CD14-positive monocyte (primary cell): Measurements from ENCODE around the gene UNG. TPM values are rescaled to one million over a fixed set of nuclear protein-coding genes. Genes with fewer than 3 reads are reported as not detected.

Experiments
- DNase-seq, 3 donors: peaks; one replicate each; pipeline ENCODE4 v3.0.0-alpha.2; 2011 to 2022
- H2AFZ ChIP-seq: 2 replicates; pipeline ENCODE4 v1.6.0; 2012; ENCODE audit warnings: mild to moderate bottlenecking, low read depth, low read length, inconsistent platforms; ENCODE audit not compliant: insufficient read depth, poor library complexity, severe bottlenecking
- H3K27ac ChIP-seq, 2 donors: 1 replicate in 1 of 2; 2 replicates in 1 of 2; pipeline ENCODE4 v1.5.1; 2012 to 2013; ENCODE audit warnings: low read length in 2 of 2, control low read depth in 1 of 2, inconsistent platforms in 1 of 2, low read depth in 1 of 2, mild to moderate bottlenecking in 1 of 2
- H3K27me3 ChIP-seq, 2 donors: one replicate each; pipeline versions ENCODE4 v1.6.0 to v1.6.1; 2011 to 2013; ENCODE audit warnings: low read length in 2 of 2; ENCODE audit not compliant: control insufficient read depth in 2 of 2, insufficient read depth in 2 of 2
- H3K36me3 ChIP-seq, 2 donors: replicated peaks in 1 of 2; 1 replicate in 1 of 2; 2 replicates in 1 of 2; pipeline versions ENCODE4 v1.5.1 to v1.6.1; 2012 to 2013; ENCODE audit warnings: low read length in 2 of 2, control low read depth in 1 of 2, inconsistent platforms in 1 of 2, mild to moderate bottlenecking in 1 of 2; ENCODE audit not compliant: insufficient read depth in 2 of 2, control insufficient read depth in 1 of 2
- H3K4me1 ChIP-seq, 2 donors: 1 replicate in 1 of 2; 2 replicates in 1 of 2; pipeline versions ENCODE4 v1.5.1 to v1.6.1; 2012 to 2013; ENCODE audit warnings: low read length in 2 of 2, control low read depth in 1 of 2, inconsistent platforms in 1 of 2, mild to moderate bottlenecking in 1 of 2, moderate library complexity in 1 of 2; ENCODE audit not compliant: insufficient read depth in 2 of 2, control insufficient read depth in 1 of 2
- H3K4me2 ChIP-seq: replicated peaks from 2 replicates; pipeline ENCODE3; 2012; ENCODE audit warnings: low read length, moderate library complexity, mild to moderate bottlenecking; ENCODE audit not compliant: poor library complexity, severe bottlenecking; ENCODE audit errors: extremely low read depth
- H3K4me3 ChIP-seq, 3 experiments: fragments of 200-600 bp in 1 of 3; sonication (generic) in 1 of 3; replicated peaks in 1 of 3; 1 replicate in 2 of 3; 2 replicates in 1 of 3; pipeline ENCODE4 v1.5.1; 2011 to 2013; ENCODE audit warnings: low read length in 3 of 3, mild to moderate bottlenecking in 3 of 3, control low read depth in 2 of 3, low read depth in 2 of 3, inconsistent platforms in 1 of 3, moderate library complexity in 1 of 3
- H3K79me2 ChIP-seq: 2 replicates; pipeline ENCODE4 v1.6.0; 2012; ENCODE audit warnings: mild to moderate bottlenecking, control low read depth, inconsistent platforms, low read length, moderate library complexity; ENCODE audit not compliant: insufficient read depth
- H3K9ac ChIP-seq: 2 replicates; pipeline ENCODE4 v1.6.0; 2017; ENCODE audit warnings: low read length, mild to moderate bottlenecking; ENCODE audit not compliant: insufficient read depth, poor library complexity, severe bottlenecking
- H3K9me3 ChIP-seq, 2 donors: replicated peaks in 1 of 2; 1 replicate in 1 of 2; 2 replicates in 1 of 2; pipeline versions ENCODE4 v1.5.1 to v1.6.1; 2012 to 2013; ENCODE audit warnings: low read length in 2 of 2, control low read depth in 1 of 2; ENCODE audit not compliant: control insufficient read depth in 1 of 2, insufficient read depth in 1 of 2
- H4K20me1 ChIP-seq: 2 replicates; pipeline ENCODE4 v1.6.0; 2012; ENCODE audit warnings: mild to moderate bottlenecking, low read length, control low read depth, moderate library complexity; ENCODE audit not compliant: insufficient read depth
- H3K27ac Mint-ChIP-seq, 7 donors: one replicate each; pipeline ENCODE4 v1.8.0; 2020; ENCODE audit warnings: mild to moderate bottlenecking in 7 of 7, mixed read lengths in 7 of 7, moderate library complexity in 6 of 7, inconsistent platforms in 2 of 7
- H3K27me3 Mint-ChIP-seq, 3 donors: one replicate each; pipeline ENCODE4 v1.8.0; 2021 to 2022; ENCODE audit warnings: low read depth in 3 of 3, mild to moderate bottlenecking in 3 of 3, mixed read lengths in 3 of 3, moderate library complexity in 3 of 3, inconsistent platforms in 1 of 3
- H3K36me3 Mint-ChIP-seq, 2 donors: one replicate each; pipeline ENCODE4 v1.8.0; 2020; ENCODE audit warnings: mixed read lengths in 2 of 2, inconsistent platforms in 1 of 2, mild to moderate bottlenecking in 1 of 2
- H3K4me1 Mint-ChIP-seq: one replicate; pipeline ENCODE4 v1.8.0; 2020; ENCODE audit warnings: mild to moderate bottlenecking, mixed read lengths
- H3K4me3 Mint-ChIP-seq, 2 donors: one replicate each; pipeline ENCODE4 v1.8.0; 2020; ENCODE audit warnings: mild to moderate bottlenecking in 2 of 2, mixed read lengths in 2 of 2, moderate library complexity in 1 of 2
- H3K9me3 Mint-ChIP-seq, 7 donors: one replicate each; pipeline ENCODE4 v1.8.0; 2020 to 2022; ENCODE audit warnings: mixed read lengths in 7 of 7, mild to moderate bottlenecking in 6 of 7, moderate library complexity in 6 of 7, inconsistent platforms in 2 of 7
- CTCF ChIP-seq: fragments of 200-600 bp; IDR thresholded peaks from one replicate; pipeline ENCODE4 v1.8.0; 2022; ENCODE audit warnings: antibody characterized with exemption, mild to moderate bottlenecking
- WGBS: methylation state at CpG from one replicate; pipeline ENCODE4 v1.1.5; 2013; ENCODE audit warnings: missing lambda C conversion rate; ENCODE audit not compliant: insufficient coverage; 5-methylcytosine and 5-hydroxymethylcytosine counted together
- intact Hi-C, 2 donors: fragments of 100-400 bp; cut with micrococcal nuclease; formaldehyde crosslinking; loops; one replicate each; pipeline versions ENCODE4 v1.15.0 to v1.15.1; 2023
- polyA plus RNA-seq, 3 donors: library from polyadenylated mRNA; depleted of rRNA in 1 of 3; unstranded in 2 of 3; stranded (reverse) in 1 of 3; fragments of 300-500 nt in 2 of 3; fragments of >200 nt in 1 of 3; fragmentation: Illumina TruSeq in 2 of 3; gene quantifications; 1 replicate in 2 of 3; 2 replicates in 1 of 3; pipeline ENCODE4 v1.2.3, GENCODE V29; 2012 to 2021

Gene UNG
- polyA plus RNA-seq, 3 donors = 1.1 to 2.1 (median 2.0) TPM

GRCh38 chr12:109137055-109137454, 39.7 kb downstream of the UNG start:
- DNase-seq = no peak
- Histone ChIP-seq H2AFZ (no peak overlapping the region), H4K20me1 (no peaks in the 10 kb centered on the region), H3K9ac (no peak overlapping the region), H3K9me3 (no peaks in the 10 kb centered on the region), H3K4me2 (no peak overlapping the region), H3K4me3 (no peak overlapping the region), H3K27me3 (no peaks in the 10 kb centered on the region), H3K4me1 (no peaks in the 10 kb centered on the region), H3K36me3 (no peaks in the 10 kb centered on the region), H3K27ac (no peak overlapping the region), H3K79me2 (no peaks in the 10 kb centered on the region)
- TF ChIP-seq CTCF = no peak
- H3K27me3 Mint-ChIP-seq = peaks cover 0 to 2% (median 2%) of the 10 kb centered on the region in 3 donors
- H3K4me3 Mint-ChIP-seq = no peak overlapping the region
- no peaks in the 10 kb centered on the region for H3K36me3 Mint-ChIP-seq
- 80% methylated on average over 1 of the region's 2 CpGs for WGBS
- peaks cover 0 to 9% (median 2%) of the 10 kb centered on the region in 7 donors for H3K9me3 Mint-ChIP-seq
- intact Hi-C loops = no loop called here
- no peaks in the 10 kb centered on the region for H3K4me1 Mint-ChIP-seq
- H3K27ac Mint-ChIP-seq = no peak overlapping the region

GRCh38 chr12:109139360-109139759, 42.0 kb downstream of the UNG start:
- 92% methylated on average over 8 of the region's 9 CpGs for WGBS

More at GRCh38 chr12:109139360-109139759, 42.0 kb downstream of the UNG start:
- H3K27me3 ChIP-seq = no peaks in the 10 kb centered on the region
- DNase-seq = no peak
- H3K36me3 Mint-ChIP-seq = no peaks in the 10 kb centered on the region
- no peak overlapping the region for H3K4me3 Mint-ChIP-seq
- peaks cover 0 to 9% (median 2%) of the 10 kb centered on the region in 7 donors for H3K9me3 Mint-ChIP-seq
- intact Hi-C loops = no loop called here
- H3K27me3 Mint-ChIP-seq = peaks cover 0 to 2% (median 0%) of the 10 kb centered on the region in 3 donors
- no peak overlapping the region for H3K27ac ChIP-seq
- H3K4me3 ChIP-seq = no peak overlapping the region
- H3K4me1 ChIP-seq = no peaks in the 10 kb centered on the region
- H3K9ac ChIP-seq = no peak overlapping the region
- no peak overlapping the region for H3K27ac Mint-ChIP-seq
- H4K20me1 ChIP-seq = no peaks in the 10 kb centered on the region
- no peaks in the 10 kb centered on the region for H3K36me3 ChIP-seq
- H3K4me2 ChIP-seq = no peak overlapping the region
- no peaks in the 10 kb centered on the region for H3K4me1 Mint-ChIP-seq
- no peak for TF ChIP-seq CTCF
- no peak overlapping the region for H2AFZ ChIP-seq
- no peaks in the 10 kb centered on the region for H3K79me2 ChIP-seq
- no peaks in the 10 kb centered on the region for H3K9me3 ChIP-seq
